C4-2B (cell line): Measurements from ENCODE around the gene FOXR2.

ENCODE experiments used
- H3K27ac ChIP-seq: fragments of 450-650 bp; 2 replicates; pipeline ENCODE4 v1.5.1; 2017
- ZFX ChIP-seq: fragments of 450-650 bp; IDR thresholded peaks from 2 replicates; pipeline ENCODE4 v1.6.1; 2017
- TF ChIP-seq, protein P1 (sequence below): fragments of 450-650 bp; conservative IDR thresholded peaks from 2 replicates; pipeline ENCODE4 v1.5.1; 2017; ENCODE audit warnings: mild to moderate bottlenecking

Gene FOXR2, protein sequence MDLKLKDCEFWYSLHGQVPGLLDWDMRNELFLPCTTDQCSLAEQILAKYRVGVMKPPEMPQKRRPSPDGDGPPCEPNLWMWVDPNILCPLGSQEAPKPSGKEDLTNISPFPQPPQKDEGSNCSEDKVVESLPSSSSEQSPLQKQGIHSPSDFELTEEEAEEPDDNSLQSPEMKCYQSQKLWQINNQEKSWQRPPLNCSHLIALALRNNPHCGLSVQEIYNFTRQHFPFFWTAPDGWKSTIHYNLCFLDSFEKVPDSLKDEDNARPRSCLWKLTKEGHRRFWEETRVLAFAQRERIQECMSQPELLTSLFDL

GRCh38 chrX:55623100-55623499 is at the start of gene FOXR2:
Gene FOXR2, plus strand, starts transcription at chrX:55623400. Its CDS starts 312 bp downstream, at chrX:55623712.
- no peak within 1 kb of the TSS for H3K27ac ChIP-seq
- TF ChIP-seq ZFX = no peak
- TF ChIP-seq, protein P1, sequence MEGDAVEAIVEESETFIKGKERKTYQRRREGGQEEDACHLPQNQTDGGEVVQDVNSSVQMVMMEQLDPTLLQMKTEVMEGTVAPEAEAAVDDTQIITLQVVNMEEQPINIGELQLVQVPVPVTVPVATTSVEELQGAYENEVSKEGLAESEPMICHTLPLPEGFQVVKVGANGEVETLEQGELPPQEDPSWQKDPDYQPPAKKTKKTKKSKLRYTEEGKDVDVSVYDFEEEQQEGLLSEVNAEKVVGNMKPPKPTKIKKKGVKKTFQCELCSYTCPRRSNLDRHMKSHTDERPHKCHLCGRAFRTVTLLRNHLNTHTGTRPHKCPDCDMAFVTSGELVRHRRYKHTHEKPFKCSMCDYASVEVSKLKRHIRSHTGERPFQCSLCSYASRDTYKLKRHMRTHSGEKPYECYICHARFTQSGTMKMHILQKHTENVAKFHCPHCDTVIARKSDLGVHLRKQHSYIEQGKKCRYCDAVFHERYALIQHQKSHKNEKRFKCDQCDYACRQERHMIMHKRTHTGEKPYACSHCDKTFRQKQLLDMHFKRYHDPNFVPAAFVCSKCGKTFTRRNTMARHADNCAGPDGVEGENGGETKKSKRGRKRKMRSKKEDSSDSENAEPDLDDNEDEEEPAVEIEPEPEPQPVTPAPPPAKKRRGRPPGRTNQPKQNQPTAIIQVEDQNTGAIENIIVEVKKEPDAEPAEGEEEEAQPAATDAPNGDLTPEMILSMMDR = no peak

DNA sequence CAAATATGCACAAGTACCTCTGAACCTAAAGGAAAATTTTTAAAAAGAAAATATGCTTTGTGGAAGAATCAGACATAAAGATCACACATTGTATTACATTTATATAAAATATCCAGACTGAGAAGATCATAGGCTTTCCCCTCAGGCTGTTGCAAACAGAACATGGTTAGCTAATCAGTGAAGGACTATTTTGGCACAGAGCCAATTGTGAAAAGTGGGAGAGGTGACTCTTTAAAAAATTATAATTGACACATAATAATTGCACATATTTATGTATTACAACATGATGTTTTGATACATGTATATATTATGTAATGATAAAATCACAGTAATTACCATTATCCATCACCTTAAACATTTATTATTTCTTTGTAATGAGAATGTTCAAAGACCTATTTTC is 44.1 kb upstream of the FOXR2 start:
- no peak overlapping the region for H3K27ac ChIP-seq
- TF ChIP-seq ZFX = no peak
- TF ChIP-seq, protein P1 = no peak

GRCh38 chrX:55582447-55582846 is 40.8 kb upstream of the FOXR2 start:
- no peak for TF ChIP-seq ZFX
- TF ChIP-seq, protein P1 = no peak
- no peak overlapping the region for H3K27ac ChIP-seq

- H3K27ac ChIP-seq = no peak overlapping the region
- TF ChIP-seq ZFX = no peak
- TF ChIP-seq, protein P1 = no peak
Measured at GRCh38 chrX:55593296-55593695, 29.9 kb upstream of the FOXR2 start.

- no peak overlapping the region for H3K27ac ChIP-seq
- TF ChIP-seq, protein P1 = no peak
- no peak for TF ChIP-seq ZFX
Measured at GRCh38 chrX:55593756-55594257, 29.4 kb upstream of the FOXR2 start.

GRCh38 chrX:55598333-55598732 is 24.9 kb upstream of the FOXR2 start:
- no peak overlapping the region for H3K27ac ChIP-seq
- no peak for TF ChIP-seq ZFX
- TF ChIP-seq, protein P1 = no peak

- TF ChIP-seq, protein P1 = no peak
- no peak for TF ChIP-seq ZFX
- H3K27ac ChIP-seq = no peak overlapping the region
Measured at GRCh38 chrX:55619547-55619946, 3.7 kb upstream of the FOXR2 start.
